HFF-Myc (cell line): ENCODE results near the gene SFMBT1.

ENCODE experiments used
- DNase-seq: peaks from one replicate; pipeline ENCODE4 v3.0.0-alpha.2; 2011; ENCODE audit warnings: low read depth; ENCODE audit errors: extremely low read depth
- H3K4me3 ChIP-seq: replicated peaks from 2 replicates; pipeline ENCODE4 v1.5.1; 2011; ENCODE audit warnings: low read depth, mild to moderate bottlenecking, control low read depth, low read length
- TF ChIP-seq, protein P1 (sequence below): IDR thresholded peaks from 2 replicates; pipeline ENCODE4 v1.5.1; 2012; ENCODE audit warnings: mild to moderate bottlenecking, low read depth, low read length, control low read depth; ENCODE audit errors: missing control alignments

Gene SFMBT1

DNA sequence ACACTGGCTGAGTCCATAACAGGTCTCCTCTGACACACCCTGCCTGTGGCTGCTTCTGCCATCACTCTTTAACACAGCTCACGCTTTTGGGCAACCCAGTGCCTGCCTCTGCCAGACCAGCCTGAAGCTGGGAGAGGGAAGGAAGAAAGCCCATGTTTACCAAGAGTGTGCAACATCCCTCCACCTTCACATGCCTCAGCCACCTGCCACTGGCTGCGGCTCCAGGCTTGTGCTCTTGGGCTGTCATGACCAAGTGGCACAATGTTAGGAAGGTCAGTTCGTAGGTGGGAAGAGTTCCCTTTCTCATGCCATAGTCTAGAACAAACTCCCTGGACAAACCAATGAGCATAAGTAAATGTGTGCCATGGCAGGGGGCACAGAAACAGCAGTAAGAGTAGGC lies 168.8 kb downstream of the SFMBT1 start:
- no peak overlapping the region for H3K4me3 ChIP-seq
- DNase-seq: no peak
- TF ChIP-seq, protein P1, sequence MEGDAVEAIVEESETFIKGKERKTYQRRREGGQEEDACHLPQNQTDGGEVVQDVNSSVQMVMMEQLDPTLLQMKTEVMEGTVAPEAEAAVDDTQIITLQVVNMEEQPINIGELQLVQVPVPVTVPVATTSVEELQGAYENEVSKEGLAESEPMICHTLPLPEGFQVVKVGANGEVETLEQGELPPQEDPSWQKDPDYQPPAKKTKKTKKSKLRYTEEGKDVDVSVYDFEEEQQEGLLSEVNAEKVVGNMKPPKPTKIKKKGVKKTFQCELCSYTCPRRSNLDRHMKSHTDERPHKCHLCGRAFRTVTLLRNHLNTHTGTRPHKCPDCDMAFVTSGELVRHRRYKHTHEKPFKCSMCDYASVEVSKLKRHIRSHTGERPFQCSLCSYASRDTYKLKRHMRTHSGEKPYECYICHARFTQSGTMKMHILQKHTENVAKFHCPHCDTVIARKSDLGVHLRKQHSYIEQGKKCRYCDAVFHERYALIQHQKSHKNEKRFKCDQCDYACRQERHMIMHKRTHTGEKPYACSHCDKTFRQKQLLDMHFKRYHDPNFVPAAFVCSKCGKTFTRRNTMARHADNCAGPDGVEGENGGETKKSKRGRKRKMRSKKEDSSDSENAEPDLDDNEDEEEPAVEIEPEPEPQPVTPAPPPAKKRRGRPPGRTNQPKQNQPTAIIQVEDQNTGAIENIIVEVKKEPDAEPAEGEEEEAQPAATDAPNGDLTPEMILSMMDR: no peak

DNA sequence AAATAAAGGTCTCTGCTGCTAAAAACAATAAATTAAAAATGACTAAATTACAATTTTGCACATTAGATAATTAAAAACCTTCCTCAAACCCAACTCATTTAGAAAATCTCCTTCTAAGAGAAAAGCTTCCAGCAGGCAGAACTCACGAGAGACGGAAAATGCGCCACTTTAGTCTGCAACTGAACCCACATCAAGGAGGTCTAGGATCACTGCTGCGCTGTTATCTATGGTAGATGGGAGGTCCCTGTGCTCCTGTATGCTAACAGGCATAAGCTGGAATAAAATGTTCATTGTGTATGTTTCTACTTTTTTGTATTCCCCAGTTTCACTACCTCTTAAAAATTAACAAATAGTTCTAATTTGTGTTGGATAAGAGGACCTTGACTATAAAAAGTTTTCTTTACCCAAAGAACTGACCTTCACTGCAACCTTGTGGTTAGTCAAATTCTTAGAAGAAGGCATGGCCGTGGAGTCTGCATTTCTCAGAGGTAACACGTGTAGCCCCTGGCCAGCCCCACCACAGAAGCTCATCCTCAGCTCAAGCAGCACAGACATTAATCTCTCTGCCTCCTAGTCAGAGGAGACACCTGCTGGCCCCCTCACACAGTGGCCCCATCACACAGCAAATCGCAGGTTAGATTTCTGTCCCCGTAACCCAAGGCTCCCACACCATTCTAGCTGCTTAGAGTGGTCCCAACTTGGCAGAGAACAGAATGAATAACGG lies 170.8 kb downstream of the SFMBT1 start:
- no peak overlapping the region for H3K4me3 ChIP-seq
- TF ChIP-seq, protein P1: no peak

GRCh38 chr3:52874160-52874701 lies 171.6 kb downstream of the SFMBT1 start:
- no peak overlapping the region for H3K4me3 ChIP-seq
- no peak for DNase-seq
- TF ChIP-seq, protein P1: no peak

More for the DNA sequence above, 170.8 kb downstream of the SFMBT1 start:
- no peak for DNase-seq

DNA sequence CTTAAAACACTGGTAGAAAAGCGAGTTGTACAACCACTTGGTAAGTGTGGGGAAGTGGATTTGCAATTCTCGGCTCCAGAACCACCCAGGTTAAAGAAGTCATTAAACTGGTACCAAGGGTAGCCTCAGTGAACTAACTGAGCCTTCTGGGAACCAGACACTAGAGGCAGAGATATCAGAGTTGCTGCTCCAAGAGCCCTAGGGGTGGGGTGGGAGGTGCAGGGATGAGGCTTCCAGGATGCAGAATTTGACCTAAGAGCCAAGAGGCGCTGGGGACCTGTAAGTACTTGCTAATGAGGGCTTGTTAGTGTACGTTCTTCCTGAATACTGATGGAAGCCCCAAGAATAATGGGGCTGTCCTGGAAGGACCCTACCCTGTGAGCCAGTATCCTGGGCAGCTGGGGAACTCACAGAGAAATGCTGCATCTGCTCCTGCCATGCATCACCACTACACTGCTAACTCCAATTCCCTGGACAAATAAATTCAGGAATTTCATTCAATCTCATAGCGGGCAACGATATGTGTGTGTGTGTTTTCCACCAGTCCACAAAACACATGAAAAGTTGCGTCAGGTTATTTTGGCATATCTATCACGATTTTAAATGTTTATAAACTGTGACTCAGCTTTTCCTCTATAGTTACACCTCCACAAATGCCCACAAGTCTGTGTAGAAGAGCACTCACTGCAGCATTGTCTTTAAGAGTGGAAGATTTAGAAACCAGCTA lies 172.3 kb downstream of the SFMBT1 start:
- TF ChIP-seq, protein P1: no peak
- no peak overlapping the region for H3K4me3 ChIP-seq
- DNase-seq: no peak

GRCh38 chr3:52872245-52872644 lies 173.6 kb downstream of the SFMBT1 start:
- TF ChIP-seq, protein P1: no peak
- DNase-seq: no peak
- no peak overlapping the region for H3K4me3 ChIP-seq

- TF ChIP-seq, protein P1: no peak
- DNase-seq: no peak
- no peak overlapping the region for H3K4me3 ChIP-seq
These were observed 174.1 kb downstream of the SFMBT1 start for GRCh38 chr3:52871761-52872160.
